GM23248 (cell line): ENCODE data around the gene P2RX3. TPM values are rescaled to one million over a fixed set of nuclear protein-coding genes. Genes with fewer than 3 reads are reported as not detected.

ENCODE experiments used
- DNase-seq: peaks from one replicate; pipeline ENCODE4 v3.0.0-alpha.2; 2015
- H2AFZ ChIP-seq: fragments of 200-600 bp; sonication (generic); 2 replicates; pipeline ENCODE4 v1.6.1; 2016; ENCODE audit warnings: antibody characterized with exemption
- H3F3A ChIP-seq: fragments of 200-600 bp; sonication (generic); 2 replicates; pipeline ENCODE4 v1.6.1; 2016; ENCODE audit warnings: mild to moderate bottlenecking, antibody characterized with exemption, mixed run types; ENCODE audit not compliant: insufficient read depth
- H3K27ac ChIP-seq: fragments of 200-600 bp; sonication (generic); 2 replicates; pipeline ENCODE4 v1.5.1; 2016; ENCODE audit warnings: mild to moderate bottlenecking
- H3K27me3 ChIP-seq: fragments of 200-600 bp; sonication (generic); replicated peaks from 2 replicates; pipeline ENCODE4 v1.6.1; 2016; ENCODE audit warnings: mild to moderate bottlenecking; ENCODE audit not compliant: insufficient read depth
- H3K36me3 ChIP-seq: fragments of 200-600 bp; sonication (generic); 2 replicates; pipeline ENCODE4 v1.6.1; 2016; ENCODE audit warnings: low read depth, mild to moderate bottlenecking
- H3K4me1 ChIP-seq: fragments of 200-600 bp; sonication (generic); 2 replicates; pipeline ENCODE4 v1.6.1; 2016; ENCODE audit warnings: mild to moderate bottlenecking; ENCODE audit not compliant: insufficient read depth
- H3K4me2 ChIP-seq: fragments of 200-600 bp; sonication (generic); one replicate; pipeline ENCODE4 v1.6.1; 2016; ENCODE audit warnings: mild to moderate bottlenecking; ENCODE audit not compliant: unreplicated experiment
- H3K4me3 ChIP-seq: fragments of 200-600 bp; sonication (generic); 2 replicates; pipeline ENCODE4 v1.5.1; 2016; ENCODE audit warnings: mild to moderate bottlenecking
- H3K79me2 ChIP-seq: fragments of 200-600 bp; sonication (generic); 2 replicates; pipeline ENCODE4 v1.6.1; 2016; ENCODE audit warnings: mild to moderate bottlenecking; ENCODE audit not compliant: insufficient read depth
- H3K9ac ChIP-seq: fragments of 200-600 bp; sonication (generic); 2 replicates; pipeline ENCODE4 v1.6.1; 2016; ENCODE audit warnings: mild to moderate bottlenecking
- H3K9me2 ChIP-seq: fragments of 200-600 bp; sonication (generic); 2 replicates; pipeline ENCODE4 v1.6.1; 2016; ENCODE audit warnings: mixed run types, mild to moderate bottlenecking, moderate library complexity; ENCODE audit not compliant: insufficient read depth
- H3K9me3 ChIP-seq: fragments of 200-600 bp; sonication (generic); one replicate; pipeline ENCODE4 v1.6.1; 2017; ENCODE audit warnings: low read depth
- H4K20me1 ChIP-seq: fragments of 200-600 bp; sonication (generic); 2 replicates; pipeline ENCODE4 v1.6.0; 2016; ENCODE audit not compliant: insufficient read depth
- EZH2 ChIP-seq: fragments of 200-600 bp; sonication (generic); IDR thresholded peaks from 2 replicates; pipeline ENCODE4 v1.6.1; 2018; ENCODE audit warnings: antibody characterized with exemption, mild to moderate bottlenecking; ENCODE audit not compliant: insufficient read depth, poor library complexity, severe bottlenecking
- EZH2phosphoT487 ChIP-seq: fragments of 200-600 bp; sonication (generic); IDR thresholded peaks from 2 replicates; pipeline ENCODE4 v1.6.1; 2018; ENCODE audit warnings: antibody characterized with exemption, moderate library complexity, mild to moderate bottlenecking, low read depth; ENCODE audit not compliant: insufficient read depth
- WGBS, 2 experiments: methylation state at CpG; one replicate each; pipeline ENCODE4 v1.1.6; 2015 to 2017; ENCODE audit warnings: low lambda C conversion rate in 2 of 2, low coverage in 1 of 2; ENCODE audit errors: missing lambda C conversion rate in 2 of 2; 5-methylcytosine and 5-hydroxymethylcytosine counted together
- in situ Hi-C: fragments of 300-500 bp; cut with MboI; formaldehyde crosslinking; loops from 2 replicates; pipeline ENCODE4 v1.15.0; 2020
- polyA plus RNA-seq: library from polyadenylated mRNA; unstranded; fragments of >200 nt; fragmentation: Nextera tagmentation; extraction: Ambion mirVana; gene quantifications from 2 replicates; pipeline ENCODE4 v1.2.1, GENCODE V29; 2016
- total RNA-seq: library from RNA; depleted of rRNA; stranded (reverse); fragments of >200 nt; shearing (Covaris generic); gene quantifications from 2 replicates; pipeline ENCODE4 v1.2.3, GENCODE V29; 2014

The P2RX3 gene
- total and polyA plus RNA-seq, 2 experiments from 2014 or later, result 0.10 TPM; not detected in 1

DNA sequence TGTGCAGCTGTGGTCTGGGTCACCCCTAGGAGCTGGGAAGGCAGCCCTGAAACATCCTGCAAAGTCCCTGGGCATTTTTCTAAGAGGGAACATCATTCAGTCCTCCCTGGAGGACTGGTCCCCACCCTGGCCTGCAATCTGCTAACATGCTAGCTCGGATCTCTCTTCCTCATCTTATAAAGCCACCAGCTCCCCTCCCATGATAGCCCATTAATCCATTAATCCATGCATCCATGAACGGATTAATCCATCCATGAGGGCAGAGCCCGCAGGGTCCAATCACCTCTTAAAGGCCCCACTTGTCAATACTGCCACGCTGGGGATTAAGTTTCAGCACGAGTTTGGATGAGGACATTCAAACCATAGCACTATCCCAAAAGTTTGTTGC is 30.7 kb downstream of the P2RX3 start:
- Histone ChIP-seq H2AFZ (no peak overlapping the region), H3K4me1 (peaks cover 7% of the 10 kb centered on the region; the same call in 1 of the 2 replicates), H3K27ac (no peak overlapping the region), H3K9me3 (no peaks in the 10 kb centered on the region), H3K36me3 (no peaks in the 10 kb centered on the region), H3K9me2 (no peaks in the 10 kb centered on the region), H3K79me2 (no peaks in the 10 kb centered on the region), H3K9ac (no peak overlapping the region), H3K4me2 (no peak overlapping the region), H3F3A (no peaks in the 10 kb centered on the region), H3K27me3 (no peaks in the 10 kb centered on the region), H3K4me3 (no peak overlapping the region), H4K20me1 (no peaks in the 10 kb centered on the region)
- in situ Hi-C loops, result no loop called here
- TF ChIP-seq EZH2phosphoT487, result no peak
- TF ChIP-seq EZH2, result no peak
- DNase-seq, result no peak
- WGBS, 2 experiments, result 59 to 60% methylated on average over 5 of the region's 5 CpGs

DNA sequence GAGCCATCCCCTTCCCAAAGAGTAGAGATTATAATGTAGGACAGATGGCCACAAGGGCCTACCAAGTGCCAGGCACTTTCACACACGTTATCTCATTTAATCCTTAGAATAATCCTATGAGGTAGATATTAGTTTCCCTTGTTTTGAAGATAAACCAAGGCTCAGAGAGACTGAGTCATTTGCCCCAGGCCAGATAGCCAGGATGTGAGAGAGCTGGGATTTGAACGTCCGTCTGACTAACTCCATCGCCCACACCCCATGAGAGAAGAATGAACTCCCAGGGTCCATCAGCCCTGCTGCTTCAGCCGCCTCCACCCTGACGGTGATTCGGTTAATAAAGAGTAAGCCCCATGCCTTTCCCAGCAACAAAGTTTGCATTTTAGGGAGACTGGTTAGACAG is 32.1 kb downstream of the P2RX3 start:
- Histone ChIP-seq H3K36me3 (no peaks in the 10 kb centered on the region), H3K79me2 (no peaks in the 10 kb centered on the region), H3K4me3 (no peak overlapping the region), H4K20me1 (no peaks in the 10 kb centered on the region), H3F3A (no peaks in the 10 kb centered on the region), H2AFZ (peak overlapping the region; percentile 25), H3K27ac (peak overlapping the region; percentile 58), H3K9me3 (no peaks in the 10 kb centered on the region), H3K9ac (0 out of 2 replicates have a peak overlapping the region, but pooled peaks have one; percentile 19), H3K4me1 (peaks cover 7% of the 10 kb centered on the region; the same call in 1 of the 2 replicates), H3K4me2 (no peak overlapping the region), H3K27me3 (no peaks in the 10 kb centered on the region), H3K9me2 (no peaks in the 10 kb centered on the region)
- in situ Hi-C loops, result no loop called here
- 15 to 19% methylated on average over 7 of the region's 7 CpGs for WGBS, 2 experiments
- no peak for TF ChIP-seq EZH2
- no peak for TF ChIP-seq EZH2phosphoT487
- DNase-seq, result peak; percentile 91

DNA sequence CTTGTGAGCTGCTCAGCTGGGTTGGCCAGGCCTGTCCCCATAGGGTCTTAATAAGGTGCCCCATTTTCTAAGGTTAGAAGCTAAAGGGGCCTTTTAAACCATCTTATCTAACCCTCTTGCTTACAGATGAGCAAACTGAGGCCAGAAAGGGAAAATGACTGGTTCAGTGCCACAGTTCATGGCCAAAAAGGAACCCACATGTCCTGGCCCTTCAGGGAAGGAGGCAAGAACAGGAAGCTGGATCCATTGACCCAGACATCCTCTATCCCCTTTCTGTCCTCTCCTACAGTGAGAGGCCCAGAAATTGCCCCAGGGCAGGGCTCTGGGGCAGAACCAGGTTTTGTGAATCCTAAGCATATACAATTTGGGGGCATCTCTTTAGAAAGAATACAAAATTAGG is 32.8 kb downstream of the P2RX3 start:
- Histone ChIP-seq H3K9me2 (no peaks in the 10 kb centered on the region), H3K9ac (no peak overlapping the region), H3K27ac (no peak overlapping the region), H4K20me1 (no peaks in the 10 kb centered on the region), H3K4me3 (no peak overlapping the region), H3K27me3 (no peaks in the 10 kb centered on the region), H2AFZ (peak overlapping the region; percentile 25; the same call in 1 of the 2 replicates), H3K9me3 (no peaks in the 10 kb centered on the region), H3K79me2 (no peaks in the 10 kb centered on the region), H3K4me2 (no peak overlapping the region), H3K4me1 (peaks cover 7% of the 10 kb centered on the region; the same call in 1 of the 2 replicates), H3F3A (no peaks in the 10 kb centered on the region), H3K36me3 (no peaks in the 10 kb centered on the region)
- DNase-seq, result no peak
- no peak for TF ChIP-seq EZH2phosphoT487
- no peak for TF ChIP-seq EZH2
- in situ Hi-C loops, result no loop called here

DNA sequence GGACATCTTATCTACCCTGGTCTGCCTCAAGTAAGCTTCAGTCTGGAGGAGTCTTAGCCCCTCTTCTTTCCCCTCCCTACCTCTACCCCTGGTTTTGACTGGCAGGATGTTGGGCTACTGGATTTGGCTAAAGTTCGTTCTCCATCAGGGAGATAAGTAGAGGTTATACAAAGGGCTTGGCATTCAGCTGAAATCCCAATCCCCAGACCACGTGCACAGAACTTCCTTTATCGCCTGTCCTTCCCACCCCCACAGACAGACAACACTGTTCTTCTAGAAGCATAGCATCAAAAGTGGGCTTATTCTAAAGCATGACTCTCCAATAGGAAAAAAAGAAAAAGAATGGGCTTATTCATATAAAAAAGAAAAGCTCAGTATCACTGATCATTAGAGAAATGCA is 35.0 kb downstream of the P2RX3 start:
- no peaks in the 10 kb centered on the region for H3K9me2 ChIP-seq
- in situ Hi-C loops, result no loop called here
- no peak for DNase-seq

DNA sequence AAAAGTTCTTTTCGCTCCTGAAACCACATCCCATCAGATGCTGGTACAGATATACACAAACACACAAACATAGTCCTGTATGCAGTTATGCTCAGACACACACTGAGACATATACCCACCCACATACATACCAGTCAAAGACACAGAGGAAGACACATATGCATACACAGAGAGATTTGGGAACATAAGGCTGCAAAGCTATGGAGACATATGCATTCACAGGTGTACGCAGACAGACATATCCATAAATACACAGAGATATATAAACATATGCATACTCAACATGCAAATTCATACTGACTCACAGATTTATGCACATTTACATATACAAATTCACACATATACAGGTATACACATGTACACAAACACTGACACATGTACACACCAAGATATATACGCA is 36.8 kb downstream of the P2RX3 start:
- H3K4me2 ChIP-seq, result no peak overlapping the region
- no peaks in the 10 kb centered on the region for H3F3A ChIP-seq
- WGBS, 2 experiments, result 66 to 72% methylated on average over 3 of the region's 3 CpGs
- H3K9me3 ChIP-seq, result no peaks in the 10 kb centered on the region
- H3K4me1 ChIP-seq, result peaks cover 2% of the 10 kb centered on the region; the same call in 1 of the 2 replicates
- no peak for DNase-seq
- H3K27me3 ChIP-seq, result no peaks in the 10 kb centered on the region
- no peak overlapping the region for H3K27ac ChIP-seq
- no peaks in the 10 kb centered on the region for H3K79me2 ChIP-seq
- no peak for TF ChIP-seq EZH2
- TF ChIP-seq EZH2phosphoT487, result no peak
- H3K9me2 ChIP-seq, result no peaks in the 10 kb centered on the region
- H3K4me3 ChIP-seq, result no peak overlapping the region
- no peak overlapping the region for H2AFZ ChIP-seq
- in situ Hi-C loops, result no loop called here
- no peaks in the 10 kb centered on the region for H3K36me3 ChIP-seq
- no peak overlapping the region for H3K9ac ChIP-seq
- H4K20me1 ChIP-seq, result no peaks in the 10 kb centered on the region

More for the DNA sequence above, 35.0 kb downstream of the P2RX3 start:
- no peaks in the 10 kb centered on the region for H3K36me3 ChIP-seq
- H3F3A ChIP-seq, result no peaks in the 10 kb centered on the region
- TF ChIP-seq EZH2phosphoT487, result no peak
- no peak for TF ChIP-seq EZH2
- no peaks in the 10 kb centered on the region for H3K27me3 ChIP-seq
- H3K9ac ChIP-seq, result no peak overlapping the region
- H3K9me3 ChIP-seq, result no peaks in the 10 kb centered on the region
- H4K20me1 ChIP-seq, result no peaks in the 10 kb centered on the region
- H3K4me2 ChIP-seq, result no peak overlapping the region
- H3K4me3 ChIP-seq, result no peak overlapping the region
- H3K27ac ChIP-seq, result no peak overlapping the region
- peaks cover 7% of the 10 kb centered on the region; the same call in 1 of the 2 replicates for H3K4me1 ChIP-seq
- no peaks in the 10 kb centered on the region for H3K79me2 ChIP-seq
- H2AFZ ChIP-seq, result no peak overlapping the region
- WGBS, 2 experiments, result 62 to 83% methylated on average over 3 of the region's 3 CpGs
